GM19238 (cell line): ENCODE data around the gene SNTG2.

Source experiments
- DNase-seq: peaks from one replicate; pipeline ENCODE4 v3.0.0; 2011; ENCODE audit warnings: low spot score; ENCODE audit not compliant: insufficient read length

The SNTG2 gene

DNA sequence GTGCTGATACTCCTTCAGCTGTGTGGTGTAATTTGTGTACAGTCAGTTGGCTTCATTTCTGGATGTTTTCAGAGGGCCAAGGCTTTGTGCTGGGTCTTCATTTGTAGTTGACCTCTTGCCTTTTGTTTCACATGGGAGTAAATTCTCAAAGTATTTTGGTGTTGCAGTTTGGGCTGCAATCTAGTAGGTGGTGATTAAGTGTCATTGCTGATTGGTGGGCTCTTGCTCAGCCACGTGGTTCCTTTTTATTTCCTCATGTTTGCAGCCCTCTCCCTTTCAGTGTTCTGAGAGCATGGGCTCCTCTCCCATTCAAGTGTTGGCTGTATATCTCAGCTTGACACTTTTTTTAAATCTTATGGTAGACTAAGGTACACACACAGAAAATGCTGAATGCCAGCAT is 96.8 kb downstream of the SNTG2 start:
- DNase-seq = no peak

DNA sequence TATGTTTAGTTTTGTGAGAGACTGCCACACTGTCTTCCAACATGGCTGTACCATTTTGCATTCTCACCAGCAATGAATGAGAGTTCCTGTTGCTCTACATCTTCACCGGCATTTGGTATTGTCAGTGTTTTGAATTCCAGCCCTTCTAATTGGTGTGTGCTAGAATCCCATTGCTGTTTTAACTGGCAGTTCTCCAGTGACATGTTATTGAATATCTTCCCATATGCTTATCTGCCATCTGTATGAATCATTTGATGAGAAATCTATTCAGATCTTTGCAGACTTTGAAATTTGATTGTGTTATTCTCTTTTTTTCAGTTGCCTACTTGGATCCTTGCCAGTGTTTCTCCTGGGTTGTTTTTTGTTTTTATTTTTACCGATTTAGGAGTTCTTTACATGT is 99.0 kb downstream of the SNTG2 start:
- no peak for DNase-seq

DNA sequence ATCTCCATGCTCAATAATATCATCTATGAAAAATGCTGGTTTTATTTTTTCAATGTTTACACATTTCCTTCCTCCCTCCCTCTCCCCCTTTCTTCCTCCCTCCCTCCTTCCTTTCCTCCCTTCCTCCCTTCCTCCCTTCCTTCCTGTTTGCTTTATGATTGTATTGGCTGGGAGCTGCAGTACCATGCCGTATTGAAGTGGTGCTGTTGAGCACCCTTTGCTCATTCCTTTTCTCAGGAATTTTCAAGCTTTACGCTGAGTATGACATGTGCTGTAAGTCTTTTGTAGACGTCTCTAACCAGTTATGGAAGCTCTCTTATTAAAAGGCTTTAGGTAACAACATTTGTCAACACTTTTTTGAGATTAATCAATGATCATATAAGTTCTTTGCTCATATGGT is 100.4 kb downstream of the SNTG2 start:
- DNase-seq = no peak

DNA sequence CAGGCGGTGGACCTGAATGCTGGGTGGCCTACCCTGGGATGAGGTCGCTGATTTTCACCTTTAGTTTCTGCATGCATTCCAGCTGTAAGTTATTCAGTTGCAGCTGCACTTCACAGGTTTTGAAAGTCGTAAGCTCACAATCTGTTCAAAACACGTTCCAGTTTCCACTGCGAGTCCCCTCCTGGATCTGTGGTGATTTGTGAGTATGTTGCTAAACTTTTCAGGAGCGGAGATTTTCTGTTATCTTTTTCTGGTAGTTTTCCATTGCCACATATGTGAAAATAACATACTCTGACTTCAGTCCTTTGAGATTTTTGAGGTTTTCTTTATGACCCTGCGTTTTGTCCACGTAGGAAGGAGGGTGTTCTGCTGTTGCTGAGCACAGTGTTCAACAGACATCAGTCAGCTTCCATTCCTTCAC is 102.1 kb downstream of the SNTG2 start:
- no peak for DNase-seq

DNA sequence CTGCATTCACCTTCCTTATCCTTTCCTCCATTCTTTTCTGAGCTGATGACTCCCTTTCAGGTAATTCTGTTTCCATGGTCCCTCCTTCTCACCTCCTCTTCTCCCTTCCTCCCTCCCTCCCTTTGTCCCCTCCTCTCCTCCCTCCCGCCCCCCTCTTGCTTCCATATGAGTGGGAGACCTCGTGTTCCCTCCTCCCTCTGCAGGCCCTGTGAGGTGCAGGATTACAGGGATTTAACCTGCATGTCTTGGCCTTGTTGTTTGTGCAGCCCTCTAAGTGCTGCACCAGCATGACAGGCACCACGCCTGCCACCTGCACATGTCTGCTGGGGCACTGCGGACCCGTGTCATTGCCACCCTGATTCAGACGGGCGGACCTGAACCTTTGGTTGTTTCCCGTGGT is 103.1 kb downstream of the SNTG2 start:
- DNase-seq = no peak

DNA sequence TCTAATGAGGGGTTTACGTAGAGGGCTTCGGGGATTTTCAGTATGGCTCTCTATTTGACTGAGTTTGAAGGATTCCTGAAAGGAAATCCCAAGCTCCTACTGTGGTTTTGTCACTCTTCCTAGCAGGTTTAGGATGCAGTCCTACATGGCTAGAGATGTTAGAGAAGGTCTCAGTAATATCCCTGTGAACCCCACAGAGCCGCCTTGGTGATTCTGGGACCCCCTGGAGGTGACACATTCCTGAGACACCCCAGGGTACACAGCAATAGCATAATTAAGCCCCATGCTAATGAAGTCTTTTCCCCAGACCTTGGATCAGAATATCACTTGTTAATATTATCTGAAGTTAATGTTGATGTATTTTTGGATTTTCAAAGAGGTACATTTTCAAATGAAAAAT is 103.8 kb downstream of the SNTG2 start:
- DNase-seq = no peak

DNA sequence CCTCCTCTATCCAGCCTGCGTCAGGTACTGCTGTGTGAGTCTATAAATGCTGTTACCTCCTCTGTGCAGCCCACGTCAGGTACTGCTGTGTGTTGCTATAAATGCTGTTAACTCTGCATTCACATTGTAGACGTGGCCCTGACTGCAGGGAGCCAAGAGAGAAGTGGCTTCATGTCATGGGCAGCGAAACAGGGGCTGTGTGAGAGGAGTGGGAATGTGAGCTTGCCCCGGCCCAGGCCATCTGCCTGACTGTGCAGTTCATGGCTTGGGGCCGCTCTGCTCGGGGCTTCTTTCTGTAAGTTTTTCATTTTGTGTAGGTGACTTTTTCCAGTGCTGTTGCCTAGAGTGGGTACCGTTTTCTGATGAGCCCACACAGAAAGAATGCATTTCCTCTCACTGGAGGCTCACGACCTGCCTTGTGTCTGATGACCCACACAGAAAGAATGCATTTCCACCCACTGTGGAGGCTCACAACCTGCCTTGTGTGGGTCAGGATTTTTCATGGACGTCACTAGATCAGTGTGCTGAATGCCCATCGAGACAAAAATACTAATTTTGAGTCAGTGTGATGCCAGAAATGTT is 104.5 kb downstream of the SNTG2 start:
- DNase-seq = no peak

DNA sequence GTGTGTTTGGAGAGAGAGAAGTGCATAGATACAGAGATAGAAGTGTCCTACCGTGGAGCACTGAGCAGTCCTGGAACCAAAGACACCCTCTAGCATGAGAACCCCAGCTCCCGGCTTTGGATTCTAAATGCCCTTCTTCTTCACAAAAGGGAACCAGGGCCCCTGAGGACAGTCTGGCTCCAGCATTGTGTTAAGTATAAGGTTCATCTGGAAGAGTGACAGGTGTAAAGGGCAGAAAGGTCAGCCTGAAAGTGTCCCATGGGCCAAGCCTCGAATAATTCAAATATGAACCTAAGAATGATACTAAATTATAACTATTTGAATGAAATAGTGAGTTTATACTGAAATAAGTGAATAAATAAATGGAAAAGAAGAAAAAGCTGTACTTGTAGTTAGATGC is 109.7 kb downstream of the SNTG2 start:
- DNase-seq = no peak

DNA sequence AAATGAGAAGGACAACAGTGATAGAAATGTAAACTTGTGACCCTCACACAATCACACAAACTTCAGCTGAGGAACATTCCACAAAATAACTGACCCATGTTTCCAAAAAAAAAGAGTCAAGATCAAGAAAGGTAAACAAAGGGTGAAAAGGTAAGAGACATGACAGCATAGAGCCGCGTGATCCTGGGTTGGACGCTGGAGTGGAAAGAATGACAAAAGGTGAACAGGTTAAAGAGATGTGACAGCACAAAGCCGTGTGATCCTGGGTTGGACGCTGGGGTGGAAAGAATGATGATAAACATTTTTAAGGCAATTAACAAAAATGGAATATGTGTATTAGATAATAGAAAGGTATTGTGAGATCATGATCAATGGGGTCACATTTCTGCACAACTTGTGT is 110.3 kb downstream of the SNTG2 start:
- DNase-seq = no peak

DNA sequence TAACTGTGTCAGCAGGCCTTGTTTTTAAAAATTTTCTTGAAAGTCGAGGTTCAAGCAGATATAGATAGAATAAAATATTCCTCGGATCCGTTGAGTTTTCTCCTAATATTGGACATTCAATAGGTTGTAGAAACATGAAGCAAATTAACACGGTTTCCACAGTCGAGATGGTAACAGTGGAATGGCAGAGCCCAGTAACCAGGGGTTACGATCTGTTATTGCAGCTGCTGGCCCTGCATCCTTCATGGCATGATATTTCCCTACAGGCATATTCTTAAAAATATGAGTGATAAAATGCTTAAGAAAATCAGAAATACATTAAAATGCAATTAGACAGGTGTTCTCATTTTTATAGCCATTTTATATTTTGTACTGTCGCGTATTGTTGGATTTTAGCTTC is 117.6 kb downstream of the SNTG2 start:
- no peak for DNase-seq

DNA sequence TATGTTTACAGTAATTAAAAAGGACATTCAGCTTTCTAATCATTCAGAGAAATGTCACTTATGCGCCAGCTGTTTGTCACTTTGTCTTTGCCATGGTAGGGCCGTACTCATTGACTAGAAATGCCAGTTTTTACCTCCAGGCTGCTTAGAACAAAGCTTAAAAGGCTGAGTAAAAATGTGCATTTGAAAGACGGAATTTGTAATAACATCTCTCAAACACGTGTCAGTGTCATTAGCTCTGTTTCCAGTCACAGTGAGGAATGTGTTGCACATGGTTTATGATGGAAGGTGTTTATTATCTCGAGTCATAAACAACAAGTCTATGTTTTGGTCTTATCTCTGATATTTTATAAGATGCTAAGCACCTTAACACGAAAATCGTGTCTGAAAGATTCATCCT is 118.2 kb downstream of the SNTG2 start:
- no peak for DNase-seq

DNA sequence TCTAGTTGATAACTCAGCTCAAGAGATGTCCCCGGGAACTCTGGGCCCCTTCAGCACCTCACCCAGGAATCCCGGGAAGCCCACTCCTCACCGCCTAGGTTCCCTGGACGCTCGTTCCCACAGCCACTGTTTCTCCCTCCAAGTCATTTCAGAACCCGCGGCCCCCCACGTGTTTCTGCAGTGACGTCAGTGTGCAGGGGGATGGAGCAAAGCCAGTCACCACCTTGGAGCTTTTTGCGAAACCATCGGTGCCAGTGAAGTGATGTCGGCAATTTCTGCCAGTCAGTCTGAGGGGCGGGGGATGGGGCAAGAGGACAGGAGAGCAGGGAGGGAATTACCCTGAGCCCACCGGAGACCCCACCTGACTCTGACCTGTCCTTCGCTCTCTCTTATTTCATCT is 119.2 kb downstream of the SNTG2 start:
- DNase-seq = no peak

DNA sequence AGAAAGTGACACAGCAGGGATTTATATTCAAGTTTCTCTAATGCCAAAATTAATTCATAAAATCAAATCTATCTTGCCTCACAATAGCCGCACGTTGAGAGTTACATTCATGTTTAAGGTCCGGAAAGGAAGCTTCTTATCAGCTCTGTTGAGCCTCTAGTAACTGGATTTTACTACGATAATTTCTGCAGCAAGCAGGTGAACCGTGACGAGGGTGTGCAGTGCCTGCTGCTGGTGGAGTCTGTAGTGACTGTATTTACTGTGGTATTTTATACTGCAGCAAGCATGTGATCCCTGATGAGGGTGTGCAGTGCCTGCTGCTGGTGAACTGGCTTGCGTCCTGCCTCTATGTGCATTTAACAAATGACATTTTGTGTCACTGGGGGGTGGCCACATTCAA is 120.0 kb downstream of the SNTG2 start:
- DNase-seq = no peak

DNA sequence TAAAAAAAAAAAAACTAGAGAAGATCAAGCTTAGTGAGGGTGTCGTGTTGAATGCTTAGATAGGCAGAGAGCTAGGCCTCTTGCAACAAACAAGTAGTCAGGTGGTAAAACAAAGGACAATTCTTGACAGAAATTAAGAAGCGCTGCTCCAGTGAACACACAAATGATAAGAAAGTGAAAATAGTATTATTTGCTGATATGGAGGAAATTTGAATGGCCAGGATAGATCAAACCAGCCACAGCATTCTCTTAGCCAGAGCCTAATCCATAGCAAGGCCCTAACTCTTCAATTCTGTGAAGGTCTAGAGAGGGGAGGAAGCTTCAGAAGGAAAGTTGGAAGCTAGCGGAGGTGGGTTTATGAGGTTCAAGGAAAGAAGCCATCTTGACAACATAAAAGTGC is 121.0 kb downstream of the SNTG2 start:
- no peak for DNase-seq

DNA sequence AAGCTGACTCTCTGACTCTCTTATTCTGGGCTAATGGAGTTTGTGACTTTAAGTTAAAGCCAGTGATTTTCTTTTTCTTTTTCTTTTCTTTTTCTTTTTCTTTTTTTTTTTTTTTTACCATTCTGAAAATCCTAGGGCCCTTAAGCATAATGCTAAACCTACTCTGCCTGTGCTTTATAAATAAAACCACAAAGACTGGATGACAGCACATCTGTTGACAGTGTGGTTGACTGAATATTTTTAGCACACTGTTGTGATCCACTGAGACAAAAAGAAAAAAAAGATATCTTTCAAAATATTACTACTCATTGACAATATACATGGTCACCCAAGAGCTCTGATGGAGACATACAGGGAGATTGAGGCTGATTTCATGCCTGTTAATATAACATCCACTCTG is 121.6 kb downstream of the SNTG2 start:
- no peak for DNase-seq

DNA sequence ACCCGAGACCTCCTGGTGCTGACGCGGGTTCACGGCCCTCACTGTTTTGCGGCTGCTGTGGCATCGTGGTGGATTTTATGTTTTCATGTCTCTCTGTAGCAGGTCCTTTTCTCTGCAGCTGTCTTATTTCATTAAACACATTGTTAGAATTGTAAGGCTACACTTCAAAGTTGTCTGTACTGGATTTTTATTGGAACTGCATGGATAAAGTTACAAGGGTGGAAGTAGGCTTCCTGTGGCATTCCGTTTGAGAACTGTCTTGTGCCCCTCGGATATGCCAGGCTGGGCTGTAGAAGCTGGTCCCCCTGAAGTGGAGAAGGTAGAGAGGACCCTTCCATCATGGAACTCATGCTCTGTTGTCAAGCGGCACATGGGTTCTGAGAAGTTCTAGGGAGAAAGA is 127.3 kb downstream of the SNTG2 start:
- no peak for DNase-seq

DNA sequence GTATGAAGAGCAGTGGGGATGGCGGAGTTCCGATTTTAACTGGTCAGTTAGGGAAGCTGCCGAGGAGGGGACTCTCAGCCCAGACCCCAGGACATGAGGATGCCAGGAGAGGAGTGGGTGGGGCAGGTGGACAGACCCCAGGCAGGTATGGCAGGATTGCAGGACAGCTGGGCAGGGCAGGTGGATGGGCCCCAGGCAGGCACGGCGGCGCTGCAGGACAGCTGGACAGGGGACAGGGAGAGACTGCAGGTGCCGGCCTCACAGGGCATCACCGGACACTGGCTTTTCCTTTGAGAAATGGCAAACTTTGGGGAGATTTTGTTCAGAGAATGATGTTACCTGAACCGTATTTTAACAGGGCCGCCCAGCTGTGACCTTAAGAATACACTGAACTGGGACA is 127.7 kb downstream of the SNTG2 start:
- no peak for DNase-seq

DNA sequence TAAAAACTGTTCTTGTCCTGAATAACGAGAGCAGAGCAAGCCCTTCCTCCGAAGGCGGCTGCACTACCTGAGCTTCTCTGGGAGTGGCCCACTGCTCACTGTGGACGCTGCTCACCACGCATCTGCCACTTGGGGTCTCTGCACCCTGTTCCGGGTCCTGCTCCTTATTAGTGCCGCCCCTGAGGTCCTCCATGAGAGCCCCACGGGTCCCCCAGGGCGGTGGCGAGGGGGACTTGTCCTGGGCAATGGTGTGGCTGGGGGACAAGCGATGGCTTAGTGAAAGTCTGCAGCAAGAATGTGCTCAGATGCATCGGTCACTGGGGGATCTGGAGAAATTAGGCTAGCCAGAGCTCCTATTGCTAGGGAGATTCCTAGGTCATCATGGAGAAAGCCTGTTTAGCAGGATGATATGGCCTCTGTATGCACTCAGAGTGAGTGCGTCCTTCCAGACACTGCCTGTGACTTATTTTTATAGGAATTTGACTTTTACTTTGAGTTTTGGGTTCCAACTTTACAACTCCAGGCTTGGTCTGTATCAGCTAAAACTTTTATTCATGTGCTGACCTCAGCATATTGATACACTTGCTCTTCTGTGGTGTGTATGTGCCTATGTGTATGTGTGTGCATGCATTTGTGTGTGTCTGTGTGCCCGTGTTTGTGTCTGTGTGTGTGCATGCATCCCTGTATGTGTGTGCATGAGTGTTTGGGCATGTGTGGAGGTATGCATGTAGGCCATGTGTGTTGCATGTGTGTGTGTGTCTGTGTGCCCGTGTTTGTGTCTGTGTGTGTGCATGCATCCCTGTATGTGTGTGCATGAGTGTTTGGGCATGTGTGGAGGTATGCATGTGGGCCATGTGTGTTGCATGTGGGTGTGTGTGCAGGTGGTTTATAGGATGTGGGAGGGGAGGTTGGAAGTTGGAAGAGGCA is 129.5 kb downstream of the SNTG2 start:
- no peak for DNase-seq

DNA sequence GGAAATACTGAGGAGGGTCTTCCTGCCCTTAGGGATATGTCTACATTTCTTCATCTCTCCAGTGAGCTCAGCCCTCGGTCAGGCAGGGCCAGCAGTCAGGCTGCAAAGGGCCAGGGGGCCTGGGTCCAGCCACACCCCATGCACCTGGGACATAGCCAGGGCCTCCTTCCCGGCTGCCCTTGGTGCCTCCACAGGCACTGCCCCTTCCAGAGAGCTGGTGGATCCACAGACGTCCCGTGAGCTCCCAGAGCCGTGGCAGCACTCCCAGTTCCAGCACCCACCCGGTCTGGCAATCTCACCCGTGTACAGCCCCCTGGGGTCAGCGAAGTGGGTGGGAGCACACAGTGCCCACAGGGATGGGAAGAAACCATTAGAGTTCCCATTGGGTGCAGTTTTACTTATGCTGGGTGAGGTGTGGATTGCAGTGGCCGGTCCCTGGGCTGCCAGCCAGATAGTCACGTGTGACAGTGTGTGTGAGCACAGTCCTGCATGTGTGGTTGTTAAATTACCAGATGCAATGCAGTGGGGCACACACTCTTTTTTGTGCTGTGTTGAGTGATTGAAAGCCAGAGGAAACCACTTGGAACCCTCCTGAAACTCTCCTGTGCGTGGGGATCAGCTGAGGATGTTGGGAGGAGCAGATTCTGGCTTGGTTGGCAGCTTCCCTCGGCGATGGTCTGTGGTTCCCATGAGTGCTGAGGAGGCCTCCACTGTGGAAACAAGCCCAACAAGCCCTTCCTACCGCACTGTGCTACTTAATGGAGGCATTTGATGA is 131.0 kb downstream of the SNTG2 start:
- DNase-seq = no peak

DNA sequence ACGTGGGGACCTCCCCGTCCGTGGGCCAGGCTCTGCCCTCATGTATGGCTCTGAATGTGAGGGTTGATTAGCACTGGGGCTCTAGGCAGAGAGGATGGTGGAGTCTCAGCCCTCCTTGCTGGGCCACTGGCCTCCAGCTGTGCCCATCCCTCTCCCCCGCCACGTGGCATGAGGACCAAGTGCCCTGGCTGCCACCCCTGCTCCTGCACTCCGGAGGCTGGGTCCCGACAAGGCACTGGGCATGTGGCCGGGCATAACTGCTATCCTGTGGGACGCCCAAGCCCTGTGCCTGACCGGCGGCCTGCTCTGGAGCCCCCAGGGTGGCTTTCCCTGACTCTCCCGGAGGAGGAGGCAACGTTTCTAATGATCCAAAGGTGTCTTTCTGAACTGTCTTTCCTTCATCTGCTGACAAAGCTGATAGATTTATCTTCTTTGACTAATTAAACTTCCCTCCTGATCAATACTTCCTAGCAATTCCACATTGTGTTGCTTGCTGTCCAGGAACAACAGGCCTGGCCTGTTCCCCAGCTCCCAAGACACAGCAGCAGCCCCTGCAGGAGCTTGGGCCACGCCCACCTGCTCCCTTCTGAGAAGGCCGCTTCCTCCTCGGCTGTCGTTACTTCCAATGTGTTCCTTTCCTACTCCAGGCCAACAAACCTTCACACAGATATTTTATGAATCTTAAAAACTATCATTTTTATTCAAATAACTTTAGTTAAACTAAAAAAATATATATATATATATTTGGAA is 132.0 kb downstream of the SNTG2 start:
- DNase-seq = no peak

DNA sequence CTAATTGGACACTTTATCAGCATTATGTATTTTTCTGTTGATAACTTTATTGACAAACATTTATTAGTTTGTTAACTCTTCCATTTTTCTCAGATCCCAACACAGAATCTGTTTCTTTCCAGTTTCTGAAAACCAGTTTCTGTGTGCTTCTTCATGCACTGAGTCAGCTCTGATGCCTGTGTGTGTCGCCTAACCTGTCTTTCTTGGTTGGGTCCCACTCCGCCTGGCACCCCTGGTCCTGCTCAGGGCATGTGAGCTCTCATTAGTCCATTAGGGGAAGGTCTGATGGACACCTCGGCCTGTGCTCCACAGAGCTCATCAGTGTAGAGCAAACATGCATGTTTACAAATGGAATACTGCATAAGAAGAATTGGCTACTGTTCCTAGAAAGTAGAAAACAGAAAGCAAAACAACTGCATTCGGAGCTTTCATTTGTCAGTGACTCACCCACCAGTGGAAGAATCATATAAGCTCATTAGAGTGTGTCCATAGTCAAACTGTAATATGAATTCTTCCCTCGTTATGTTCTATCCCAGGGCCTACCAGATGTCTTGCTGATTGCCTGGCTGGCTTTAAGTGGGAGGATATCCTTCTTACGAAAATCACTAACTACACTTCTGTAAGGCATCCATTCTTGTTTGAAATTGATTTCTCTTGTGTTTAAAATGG is 137.7 kb downstream of the SNTG2 start:
- no peak for DNase-seq
